ENCODE results near the gene WDR55.
"Not testable (repeated sequence)": the region's sequence is repeated elsewhere in the genome, so short reads cannot be mapped to it uniquely, and the experiment has no call there.

- not testable (repeated sequence) for TF ChIP-seq EZH2 (IDR thresholded peaks at IDR 0.05; ENCODE audit: low read depth)
- TF ChIP-seq, protein P1, sequence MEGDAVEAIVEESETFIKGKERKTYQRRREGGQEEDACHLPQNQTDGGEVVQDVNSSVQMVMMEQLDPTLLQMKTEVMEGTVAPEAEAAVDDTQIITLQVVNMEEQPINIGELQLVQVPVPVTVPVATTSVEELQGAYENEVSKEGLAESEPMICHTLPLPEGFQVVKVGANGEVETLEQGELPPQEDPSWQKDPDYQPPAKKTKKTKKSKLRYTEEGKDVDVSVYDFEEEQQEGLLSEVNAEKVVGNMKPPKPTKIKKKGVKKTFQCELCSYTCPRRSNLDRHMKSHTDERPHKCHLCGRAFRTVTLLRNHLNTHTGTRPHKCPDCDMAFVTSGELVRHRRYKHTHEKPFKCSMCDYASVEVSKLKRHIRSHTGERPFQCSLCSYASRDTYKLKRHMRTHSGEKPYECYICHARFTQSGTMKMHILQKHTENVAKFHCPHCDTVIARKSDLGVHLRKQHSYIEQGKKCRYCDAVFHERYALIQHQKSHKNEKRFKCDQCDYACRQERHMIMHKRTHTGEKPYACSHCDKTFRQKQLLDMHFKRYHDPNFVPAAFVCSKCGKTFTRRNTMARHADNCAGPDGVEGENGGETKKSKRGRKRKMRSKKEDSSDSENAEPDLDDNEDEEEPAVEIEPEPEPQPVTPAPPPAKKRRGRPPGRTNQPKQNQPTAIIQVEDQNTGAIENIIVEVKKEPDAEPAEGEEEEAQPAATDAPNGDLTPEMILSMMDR (conservative IDR thresholded peaks at IDR 0.05): not testable (repeated sequence)
Measured at GRCh38 chr5:140660371-140660770, 4.3 kb upstream of the WDR55 start.
